Breast epithelium (tissue), 4 donors: ENCODE data around the gene DNM1. TPM values are rescaled to one million over a fixed set of nuclear protein-coding genes. Genes with fewer than 3 reads are reported as not detected.
"Not testable (repeated sequence)": the region's sequence is repeated elsewhere in the genome, so short reads cannot be mapped to it uniquely, and the experiment has no call there.

Source experiments
- DNase-seq, 2 donors: peaks; one replicate each; pipeline ENCODE4 v3.0.0-alpha.2; 2019; ENCODE audit warnings: low spot score in 2 of 2
- H3K27ac ChIP-seq, 2 donors: fragments of 200-600 bp; sonication (generic) in 1 of 2; one replicate each; pipeline ENCODE4 v1.5.1; 2016 to 2019; ENCODE audit warnings: mild to moderate bottlenecking in 1 of 2
- H3K27me3 ChIP-seq, 2 donors: fragments of 200-600 bp; sonication (generic) in 1 of 2; one replicate each; pipeline versions ENCODE4 v1.5.1 to v1.6.0; 2017 to 2019; ENCODE audit warnings: control low read depth in 1 of 2, mild to moderate bottlenecking in 1 of 2
- H3K36me3 ChIP-seq: fragments of 200-600 bp; one replicate; pipeline ENCODE4 v1.5.1; 2019
- H3K4me1 ChIP-seq, 2 donors: fragments of 200-600 bp; sonication (generic); one replicate each; pipeline ENCODE4 v1.5.1; 2016 to 2019; ENCODE audit warnings: control low read depth in 1 of 2
- H3K4me3 ChIP-seq, 3 donors: fragments of 200-600 bp; sonication (generic); 1 replicate in 2 of 3; 2 replicates in 1 of 3; pipeline ENCODE4 v1.5.1; 2016 to 2019; ENCODE audit warnings: mild to moderate bottlenecking in 3 of 3, moderate library complexity in 2 of 3
- H3K9me3 ChIP-seq, 2 donors: fragments of 200-600 bp; sonication (generic) in 1 of 2; one replicate each; pipeline ENCODE4 v1.5.1; 2016 to 2019; ENCODE audit warnings: control low read depth in 1 of 2
- POLR2A ChIP-seq: fragments of 450-650 bp; IDR thresholded peaks from one replicate; pipeline ENCODE4 v1.6.1; 2016; ENCODE audit warnings: antibody characterized with exemption, mild to moderate bottlenecking, moderate library complexity
- POLR2AphosphoS5 ChIP-seq, 3 donors: sonication (generic); formaldehyde crosslinking; IDR thresholded peaks; one replicate each; pipeline ENCODE4 v1.6.1; 2017; ENCODE audit warnings: antibody characterized with exemption in 3 of 3
- intact Hi-C: fragments of 100-400 bp; cut with DNase I; formaldehyde crosslinking; loops from one replicate; pipeline ENCODE4 v1.15.1; 2023; ENCODE audit warnings: low total_unique reads
- total RNA-seq, 3 donors: library from RNA; depleted of rRNA; stranded (reverse); fragments of >200 nt; gene quantifications; one replicate each; pipeline ENCODE4 v1.1.0, GENCODE V29; 2016
- TF ChIP-seq, protein P1 (sequence below), 3 donors: fragments of 450-650 bp; IDR thresholded peaks; one replicate each; pipeline ENCODE4 v1.5.1; 2016 to 2017; ENCODE audit warnings: antibody characterized with exemption in 3 of 3, mild to moderate bottlenecking in 3 of 3, moderate library complexity in 3 of 3

DNM1 gene
- total RNA-seq, 3 donors from 2014 or later = 11.3 to 36.0 (median 12.5) TPM

DNA sequence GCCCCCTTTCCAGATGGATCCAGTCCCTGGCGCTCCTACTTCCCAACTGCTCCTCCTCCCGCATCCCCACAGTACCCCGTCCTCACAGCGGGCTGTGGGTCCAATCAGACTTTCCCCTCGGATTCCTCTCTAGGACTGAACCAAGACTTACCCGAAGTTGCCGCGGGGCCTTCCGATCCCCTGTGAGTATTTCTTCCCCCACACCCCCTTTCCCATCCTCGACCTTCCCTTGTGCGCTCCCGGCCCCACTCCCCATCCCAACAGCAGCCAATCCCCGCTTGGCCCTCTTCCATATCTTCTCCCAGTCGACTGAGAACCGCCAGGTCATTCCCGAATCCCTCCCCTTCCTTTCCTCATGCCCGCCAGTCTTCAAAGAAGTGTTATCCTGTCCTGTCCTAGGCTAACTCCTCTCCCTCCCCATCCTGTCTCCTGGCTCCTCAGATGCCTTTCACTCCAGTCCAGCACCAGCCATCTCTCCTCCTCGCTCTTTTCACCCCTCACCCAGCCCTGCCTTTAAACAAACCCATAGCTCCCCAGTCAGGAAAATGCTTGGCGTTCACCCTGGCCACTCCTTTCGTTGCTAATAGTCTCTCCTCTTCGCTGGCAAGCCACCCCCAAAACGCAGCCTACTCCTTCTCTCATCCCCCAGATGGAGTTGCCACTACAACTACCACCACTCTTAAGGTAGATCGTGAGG lies 73.5 kb downstream of the DNM1 start:
- TF ChIP-seq POLR2AphosphoS5 (IDR thresholded peaks at IDR 0.05) (no peak), POLR2A (no peak)
- TF ChIP-seq, protein P1, sequence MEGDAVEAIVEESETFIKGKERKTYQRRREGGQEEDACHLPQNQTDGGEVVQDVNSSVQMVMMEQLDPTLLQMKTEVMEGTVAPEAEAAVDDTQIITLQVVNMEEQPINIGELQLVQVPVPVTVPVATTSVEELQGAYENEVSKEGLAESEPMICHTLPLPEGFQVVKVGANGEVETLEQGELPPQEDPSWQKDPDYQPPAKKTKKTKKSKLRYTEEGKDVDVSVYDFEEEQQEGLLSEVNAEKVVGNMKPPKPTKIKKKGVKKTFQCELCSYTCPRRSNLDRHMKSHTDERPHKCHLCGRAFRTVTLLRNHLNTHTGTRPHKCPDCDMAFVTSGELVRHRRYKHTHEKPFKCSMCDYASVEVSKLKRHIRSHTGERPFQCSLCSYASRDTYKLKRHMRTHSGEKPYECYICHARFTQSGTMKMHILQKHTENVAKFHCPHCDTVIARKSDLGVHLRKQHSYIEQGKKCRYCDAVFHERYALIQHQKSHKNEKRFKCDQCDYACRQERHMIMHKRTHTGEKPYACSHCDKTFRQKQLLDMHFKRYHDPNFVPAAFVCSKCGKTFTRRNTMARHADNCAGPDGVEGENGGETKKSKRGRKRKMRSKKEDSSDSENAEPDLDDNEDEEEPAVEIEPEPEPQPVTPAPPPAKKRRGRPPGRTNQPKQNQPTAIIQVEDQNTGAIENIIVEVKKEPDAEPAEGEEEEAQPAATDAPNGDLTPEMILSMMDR (IDR thresholded peaks at IDR 0.05) = no peak
- H3K36me3 ChIP-seq = no peaks in the 10 kb centered on the region
- H3K4me1 ChIP-seq = peaks cover 0 to 10% of the 10 kb centered on the region in 2 donors
- peak in 1 of 2 donors; percentile 36 for DNase-seq
- H3K4me3 ChIP-seq = peak overlapping the region; percentile 76 to 95 (median 94)
- intact Hi-C loops = loop anchor here (5.0 kb wide), 1 partner anchor 1951 kb away; no protein-coding TSS in a partner anchor
- H3K9me3 ChIP-seq = no peaks in the 10 kb centered on the region
- H3K27ac ChIP-seq = peak overlapping the region; percentile 91 to 97
- H3K27me3 ChIP-seq = no peaks in the 10 kb centered on the region

DNA sequence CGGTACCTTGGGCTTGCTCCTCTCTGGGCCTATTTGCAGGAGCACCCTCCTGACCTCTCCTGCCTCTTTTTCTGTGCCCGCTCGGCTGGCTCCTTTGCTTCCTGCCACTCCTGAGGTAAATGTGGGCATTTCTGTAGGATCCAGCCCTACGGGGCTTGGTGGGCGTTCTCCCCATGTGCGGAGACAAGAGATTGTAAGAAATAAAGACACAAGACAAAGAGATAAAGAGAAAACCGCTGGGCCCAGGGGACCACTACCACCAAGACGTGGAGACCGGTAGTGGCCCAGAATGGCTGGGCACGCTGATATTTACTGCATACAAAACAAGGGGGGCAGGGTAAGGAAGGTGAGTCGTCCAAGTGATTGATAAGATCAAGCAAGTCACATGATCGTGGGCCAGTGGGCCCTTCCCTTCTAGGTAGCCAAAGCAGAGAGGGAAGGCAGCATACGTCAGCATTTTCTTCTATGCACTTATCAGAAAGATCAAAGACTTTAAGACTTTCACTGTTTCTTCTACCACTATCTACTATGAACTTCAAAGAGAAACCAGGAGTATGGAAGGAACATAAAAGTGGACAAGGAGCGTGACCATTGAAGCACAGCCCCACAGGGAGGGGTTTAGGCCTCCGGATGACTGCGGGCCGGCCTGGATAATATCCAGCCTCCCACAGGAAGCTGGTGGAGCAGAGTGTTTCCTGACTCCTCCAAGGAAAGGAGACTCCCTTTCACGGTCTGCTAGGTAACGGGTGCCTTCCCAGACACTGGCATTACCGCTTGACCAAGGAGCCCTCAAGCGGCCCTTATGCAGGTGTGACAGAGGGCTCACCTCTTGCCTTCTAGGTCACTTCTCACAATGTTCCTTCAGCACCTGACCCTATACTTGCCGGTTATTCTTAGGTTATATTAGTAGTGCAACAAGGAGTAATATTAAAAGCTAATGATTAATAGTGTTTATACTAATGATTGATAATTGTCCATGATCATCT lies 76.2 kb downstream of the DNM1 start:
- intact Hi-C loops = loop anchor here (5.0 kb wide), 1 partner anchor 1948 kb away; no protein-coding TSS in a partner anchor
- H3K27ac ChIP-seq = peak overlapping the region; percentile 1 to 17
- DNase-seq = peak in 1 of 2 donors; percentile 58

DNA sequence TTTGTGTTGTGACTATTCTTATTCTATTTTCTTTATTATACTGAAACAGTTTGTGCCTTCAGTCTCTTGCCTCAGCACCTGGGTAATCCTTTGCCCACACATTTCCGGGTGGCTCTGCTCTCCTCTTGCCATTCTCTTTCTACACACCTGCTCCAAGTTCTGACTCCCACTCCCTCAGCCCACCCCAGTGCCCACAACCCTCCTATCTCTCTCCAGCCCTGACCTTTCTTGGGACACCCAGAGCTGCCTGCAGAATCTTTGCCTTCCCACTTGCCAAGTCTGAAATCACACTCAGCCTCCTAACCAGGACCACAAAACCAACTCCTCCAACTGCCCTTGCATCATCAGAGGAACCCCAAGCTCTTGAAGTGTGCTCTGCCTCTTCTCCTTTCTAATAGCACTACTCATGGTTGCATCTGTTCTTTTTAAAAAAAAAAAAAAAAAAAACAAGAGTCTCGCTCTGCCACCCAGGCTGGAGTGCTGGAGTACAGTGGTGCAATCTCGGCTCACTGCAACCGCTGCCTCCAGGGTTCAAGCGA lies 77.0 kb downstream of the DNM1 start:
- H3K4me1 ChIP-seq = no peaks in the 10 kb centered on the region
- H3K4me3 ChIP-seq = peak overlapping the region in 1 of 3 donors; percentile 2
- peak overlapping the region in 1 of 2 donors; percentile 1 for H3K27ac ChIP-seq
- intact Hi-C loops = no loop called here
- H3K36me3 ChIP-seq = no peaks in the 10 kb centered on the region
- H3K9me3 ChIP-seq = no peaks in the 10 kb centered on the region
- TF ChIP-seq POLR2AphosphoS5 (IDR thresholded peaks at IDR 0.05) (no peak), POLR2A (no peak)
- TF ChIP-seq, protein P1 (IDR thresholded peaks at IDR 0.05) = no peak
- H3K27me3 ChIP-seq = no peaks in the 10 kb centered on the region
- DNase-seq = no peak

More for the DNA sequence above, 76.2 kb downstream of the DNM1 start:
- not testable (repeated sequence) for H3K4me1 ChIP-seq, H3K27me3 ChIP-seq, H3K9me3 ChIP-seq, H3K36me3 ChIP-seq
- peak overlapping the region in 1 of 3 donors; percentile 2 for H3K4me3 ChIP-seq

DNA sequence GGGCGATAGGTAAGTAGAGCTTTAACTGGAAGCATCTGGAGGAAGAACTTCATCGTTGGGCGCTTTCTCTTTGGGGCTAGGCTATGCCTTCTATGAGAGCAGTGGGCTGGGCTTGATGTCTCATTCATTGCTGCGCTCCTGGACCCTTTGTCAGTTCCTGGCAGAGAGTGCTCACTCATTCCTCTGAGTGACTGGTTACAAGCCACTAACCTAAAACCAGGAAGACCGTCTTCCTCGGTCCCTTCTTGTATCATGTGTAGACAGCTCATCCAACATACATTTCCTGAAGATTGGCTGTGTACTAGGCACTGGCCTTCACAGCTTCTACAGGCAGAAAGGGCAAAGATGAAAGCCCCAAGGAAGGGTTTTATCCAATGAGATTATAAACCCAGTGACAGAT lies 79.3 kb downstream of the DNM1 start:
- DNase-seq = no peak
- Histone ChIP-seq H3K9me3 (no peaks in the 10 kb centered on the region), H3K4me1 (no peaks in the 10 kb centered on the region), H3K27me3 (no peaks in the 10 kb centered on the region), H3K27ac (no peak overlapping the region), H3K4me3 (no peak overlapping the region), H3K36me3 (no peaks in the 10 kb centered on the region)
- intact Hi-C loops = no loop called here
- no peak for TF ChIP-seq POLR2A
- TF ChIP-seq POLR2AphosphoS5 (IDR thresholded peaks at IDR 0.05) = no peak
- TF ChIP-seq, protein P1 (IDR thresholded peaks at IDR 0.05) = no peak

DNA sequence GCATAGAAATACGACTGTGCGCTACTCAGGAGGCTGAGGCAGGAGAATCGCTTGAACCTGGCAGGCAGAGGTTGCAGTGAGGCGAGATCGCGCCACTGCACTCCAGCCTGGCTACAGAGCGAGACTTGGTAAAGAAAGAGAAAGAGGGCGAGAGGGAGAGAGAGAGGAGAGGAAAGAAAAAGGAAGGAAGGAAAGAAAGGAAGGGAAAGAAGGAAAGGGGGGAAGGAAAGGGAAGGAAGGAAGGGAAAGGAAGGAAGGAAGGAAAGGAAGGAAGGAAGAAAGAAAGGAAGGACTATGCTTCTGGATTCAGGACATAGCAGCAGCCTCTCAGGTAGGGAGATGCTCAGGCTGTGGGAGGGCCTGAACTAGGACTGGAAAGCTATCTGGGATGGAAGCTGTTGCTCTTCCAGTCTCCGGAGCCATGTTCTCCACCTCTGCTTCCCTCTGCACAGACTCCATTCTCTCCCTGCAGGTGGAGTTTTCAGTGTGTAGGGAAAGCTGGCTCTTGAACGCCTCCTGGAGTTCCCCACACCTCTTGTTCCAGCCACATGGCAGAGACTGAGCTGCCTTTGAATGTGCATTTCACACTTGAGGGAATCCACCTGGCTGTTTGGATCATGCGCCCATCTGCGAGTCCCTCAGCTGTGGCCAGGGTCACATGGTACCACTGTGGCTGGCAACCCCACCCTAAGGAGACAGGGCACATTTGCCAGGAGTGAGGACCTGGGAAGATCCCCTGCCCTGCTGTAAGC lies 82.0 kb downstream of the DNM1 start:
- Histone ChIP-seq H3K4me1 (no peaks in the 10 kb centered on the region), H3K36me3 (no peaks in the 10 kb centered on the region), H3K9me3 (no peaks in the 10 kb centered on the region), H3K27ac (no peak overlapping the region), H3K4me3 (no peak overlapping the region), H3K27me3 (no peaks in the 10 kb centered on the region)
- TF ChIP-seq POLR2A (no peak), POLR2AphosphoS5 (IDR thresholded peaks at IDR 0.05) (no peak)
- TF ChIP-seq, protein P1 (IDR thresholded peaks at IDR 0.05) = no peak
- no peak for DNase-seq
- intact Hi-C loops = no loop called here
